ENCODE data around the gene AKR1C1. TPM values are rescaled to one million over a fixed set of nuclear protein-coding genes. Genes with fewer than 3 reads are reported as not detected.
A peak's percentile ranks its signal among the peaks of the same experiment; 100 is the strongest.

AKR1C1 gene
- total and polyA plus RNA-seq, 2 of the 13 experiments (the other 11 are each of a cell fraction or from before 2014, with no cell fraction given): 948 to 2,238 TPM

- TF ChIP-seq, protein P1, sequence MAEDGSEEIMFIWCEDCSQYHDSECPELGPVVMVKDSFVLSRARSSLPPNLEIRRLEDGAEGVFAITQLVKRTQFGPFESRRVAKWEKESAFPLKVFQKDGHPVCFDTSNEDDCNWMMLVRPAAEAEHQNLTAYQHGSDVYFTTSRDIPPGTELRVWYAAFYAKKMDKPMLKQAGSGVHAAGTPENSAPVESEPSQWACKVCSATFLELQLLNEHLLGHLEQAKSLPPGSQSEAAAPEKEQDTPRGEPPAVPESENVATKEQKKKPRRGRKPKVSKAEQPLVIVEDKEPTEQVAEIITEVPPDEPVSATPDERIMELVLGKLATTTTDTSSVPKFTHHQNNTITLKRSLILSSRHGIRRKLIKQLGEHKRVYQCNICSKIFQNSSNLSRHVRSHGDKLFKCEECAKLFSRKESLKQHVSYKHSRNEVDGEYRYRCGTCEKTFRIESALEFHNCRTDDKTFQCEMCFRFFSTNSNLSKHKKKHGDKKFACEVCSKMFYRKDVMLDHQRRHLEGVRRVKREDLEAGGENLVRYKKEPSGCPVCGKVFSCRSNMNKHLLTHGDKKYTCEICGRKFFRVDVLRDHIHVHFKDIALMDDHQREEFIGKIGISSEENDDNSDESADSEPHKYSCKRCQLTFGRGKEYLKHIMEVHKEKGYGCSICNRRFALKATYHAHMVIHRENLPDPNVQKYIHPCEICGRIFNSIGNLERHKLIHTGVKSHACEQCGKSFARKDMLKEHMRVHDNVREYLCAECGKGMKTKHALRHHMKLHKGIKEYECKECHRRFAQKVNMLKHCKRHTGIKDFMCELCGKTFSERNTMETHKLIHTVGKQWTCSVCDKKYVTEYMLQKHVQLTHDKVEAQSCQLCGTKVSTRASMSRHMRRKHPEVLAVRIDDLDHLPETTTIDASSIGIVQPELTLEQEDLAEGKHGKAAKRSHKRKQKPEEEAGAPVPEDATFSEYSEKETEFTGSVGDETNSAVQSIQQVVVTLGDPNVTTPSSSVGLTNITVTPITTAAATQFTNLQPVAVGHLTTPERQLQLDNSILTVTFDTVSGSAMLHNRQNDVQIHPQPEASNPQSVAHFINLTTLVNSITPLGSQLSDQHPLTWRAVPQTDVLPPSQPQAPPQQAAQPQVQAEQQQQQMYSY (CRISPR knock-in tag; IDR thresholded peaks at IDR 0.05): peak; percentile 57; the same call in 1 of the 2 replicates
- TF ChIP-seq, protein P2, sequence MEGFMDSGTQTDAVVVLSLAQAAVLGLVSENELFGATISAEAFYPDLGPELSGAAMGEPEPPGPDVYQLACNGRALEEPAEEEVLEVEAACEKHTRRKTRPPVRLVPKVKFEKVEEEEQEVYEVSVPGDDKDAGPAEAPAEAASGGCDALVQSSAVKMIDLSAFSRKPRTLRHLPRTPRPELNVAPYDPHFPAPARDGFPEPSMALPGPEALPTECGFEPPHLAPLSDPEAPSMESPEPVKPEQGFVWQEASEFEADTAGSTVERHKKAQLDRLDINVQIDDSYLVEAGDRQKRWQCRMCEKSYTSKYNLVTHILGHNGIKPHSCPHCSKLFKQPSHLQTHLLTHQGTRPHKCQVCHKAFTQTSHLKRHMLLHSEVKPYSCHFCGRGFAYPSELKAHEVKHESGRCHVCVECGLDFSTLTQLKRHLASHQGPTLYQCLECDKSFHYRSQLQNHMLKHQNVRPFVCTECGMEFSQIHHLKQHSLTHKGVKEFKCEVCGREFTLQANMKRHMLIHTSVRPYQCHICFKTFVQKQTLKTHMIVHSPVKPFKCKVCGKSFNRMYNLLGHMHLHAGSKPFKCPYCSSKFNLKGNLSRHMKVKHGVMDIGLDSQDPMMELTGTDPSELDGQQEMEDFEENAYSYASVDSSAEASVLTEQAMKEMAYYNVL (CRISPR knock-in tag; IDR thresholded peaks at IDR 0.05; ENCODE audit: borderline replicate concordance): peak; percentile 74; the same call in 1 of the 2 replicates
- TF ChIP-seq YEATS4 (CRISPR knock-in tag; IDR thresholded peaks at IDR 0.05; ENCODE audit: borderline replicate concordance) (peak; percentile 42; the same call in 1 of the 2 replicates), NFYC (CRISPR knock-in tag; IDR thresholded peaks at IDR 0.05) (0 out of 2 replicates have a peak, but pooled peaks have one; percentile 28), NFE2L2 (IDR thresholded peaks at IDR 0.05; ENCODE audit: low read length) (peak; percentile 79; the same call in 1 of the 2 replicates), SRSF4 (IDR thresholded peaks at IDR 0.05; ENCODE audit: low read depth, low read length, poor library complexity, severe bottlenecking) (no peak), MIER3 (CRISPR knock-in tag; IDR thresholded peaks at IDR 0.05; ENCODE audit: borderline replicate concordance) (peak; percentile 73; the same call in 1 of the 2 replicates), ZNF598 (CRISPR knock-in tag; IDR thresholded peaks at IDR 0.05; ENCODE audit: borderline replicate concordance) (no peak), ZNF878 (CRISPR knock-in tag; IDR thresholded peaks at IDR 0.05) (no peak), HNRNPH1 (optimal IDR thresholded peaks at IDR 0.05; ENCODE audit: low read depth, low read length) (no peak), ZNF331 (CRISPR knock-in tag; IDR thresholded peaks at IDR 0.05) (peak; percentile 76), BORCS8-MEF2B (CRISPR knock-in tag; IDR thresholded peaks at IDR 0.05) (no peak), WIZ (CRISPR knock-in tag; IDR thresholded peaks at IDR 0.05) (0 out of 2 replicates have a peak, but pooled peaks have one; percentile 20), SOX6 (IDR thresholded peaks at IDR 0.05) (no peak), SOX6 (CRISPR knock-in tag; IDR thresholded peaks at IDR 0.05) (peak; percentile 82), CREB3 (CRISPR knock-in tag; IDR thresholded peaks at IDR 0.05) (0 out of 2 replicates have a peak, but pooled peaks have one; percentile 64)
- TF ChIP-seq, protein P3, sequence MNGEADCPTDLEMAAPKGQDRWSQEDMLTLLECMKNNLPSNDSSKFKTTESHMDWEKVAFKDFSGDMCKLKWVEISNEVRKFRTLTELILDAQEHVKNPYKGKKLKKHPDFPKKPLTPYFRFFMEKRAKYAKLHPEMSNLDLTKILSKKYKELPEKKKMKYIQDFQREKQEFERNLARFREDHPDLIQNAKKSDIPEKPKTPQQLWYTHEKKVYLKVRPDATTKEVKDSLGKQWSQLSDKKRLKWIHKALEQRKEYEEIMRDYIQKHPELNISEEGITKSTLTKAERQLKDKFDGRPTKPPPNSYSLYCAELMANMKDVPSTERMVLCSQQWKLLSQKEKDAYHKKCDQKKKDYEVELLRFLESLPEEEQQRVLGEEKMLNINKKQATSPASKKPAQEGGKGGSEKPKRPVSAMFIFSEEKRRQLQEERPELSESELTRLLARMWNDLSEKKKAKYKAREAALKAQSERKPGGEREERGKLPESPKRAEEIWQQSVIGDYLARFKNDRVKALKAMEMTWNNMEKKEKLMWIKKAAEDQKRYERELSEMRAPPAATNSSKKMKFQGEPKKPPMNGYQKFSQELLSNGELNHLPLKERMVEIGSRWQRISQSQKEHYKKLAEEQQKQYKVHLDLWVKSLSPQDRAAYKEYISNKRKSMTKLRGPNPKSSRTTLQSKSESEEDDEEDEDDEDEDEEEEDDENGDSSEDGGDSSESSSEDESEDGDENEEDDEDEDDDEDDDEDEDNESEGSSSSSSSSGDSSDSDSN (CRISPR knock-in tag; IDR thresholded peaks at IDR 0.05): no peak
- TF ChIP-seq, protein P4, sequence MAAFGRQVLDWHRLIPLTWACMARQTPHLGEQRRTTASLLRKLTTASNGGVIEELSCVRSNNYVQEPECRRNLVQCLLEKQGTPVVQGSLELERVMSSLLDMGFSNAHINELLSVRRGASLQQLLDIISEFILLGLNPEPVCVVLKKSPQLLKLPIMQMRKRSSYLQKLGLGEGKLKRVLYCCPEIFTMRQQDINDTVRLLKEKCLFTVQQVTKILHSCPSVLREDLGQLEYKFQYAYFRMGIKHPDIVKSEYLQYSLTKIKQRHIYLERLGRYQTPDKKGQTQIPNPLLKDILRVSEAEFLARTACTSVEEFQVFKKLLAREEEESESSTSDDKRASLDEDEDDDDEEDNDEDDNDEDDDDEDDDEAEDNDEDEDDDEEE (CRISPR knock-in tag; IDR thresholded peaks at IDR 0.05): no peak
These were observed 15.3 kb upstream of the AKR1C1 start (continued) for GRCh38 chr10:4947635-4948596.

All from HepG2 (cell line).